Neural crest cell (in vitro differentiated cells): Measurements from ENCODE around the gene KIAA0825. TPM values are rescaled to one million over a fixed set of nuclear protein-coding genes. Genes with fewer than 3 reads are reported as not detected.

Source experiments
- DNase-seq: peaks from one replicate; pipeline ENCODE4 v3.0.0; 2021; ENCODE audit warnings: low read depth, mixed read lengths, low spot score
- H3K27ac Mint-ChIP-seq: one replicate; pipeline ENCODE4 v1.8.0; 2021; ENCODE audit warnings: mild to moderate bottlenecking, mixed read lengths; ENCODE audit not compliant: unreplicated experiment
- H3K27me3 Mint-ChIP-seq: 2 replicates; pipeline ENCODE4 v1.8.0; 2021; ENCODE audit warnings: low read depth, mild to moderate bottlenecking, mixed read lengths
- H3K36me3 Mint-ChIP-seq: 2 replicates; pipeline ENCODE4 v1.8.0; 2021; ENCODE audit warnings: low read depth, mild to moderate bottlenecking, mixed read lengths
- H3K4me1 Mint-ChIP-seq: 2 replicates; pipeline ENCODE4 v1.8.0; 2021; ENCODE audit warnings: mixed read lengths
- H3K4me3 Mint-ChIP-seq: one replicate; pipeline ENCODE4 v1.8.0; 2021; ENCODE audit warnings: mild to moderate bottlenecking, mixed read lengths
- H3K9me3 Mint-ChIP-seq: 2 replicates; pipeline ENCODE4 v1.8.0; 2021; ENCODE audit warnings: mixed read lengths
- total RNA-seq: library from RNA; stranded (reverse); gene quantifications from 2 replicates; pipeline ENCODE4 v1.2.1, GENCODE V29; 2021
- TF ChIP-seq, protein P1 (sequence below): fragments of 200-600 bp; sonication (generic); conservative IDR thresholded peaks from 2 replicates; pipeline ENCODE4 v1.5.0; 2021; ENCODE audit warnings: antibody characterized with exemption, mild to moderate bottlenecking

KIAA0825 gene
- total RNA-seq, 1 donor from 2014 or later: 3.5 TPM

DNA sequence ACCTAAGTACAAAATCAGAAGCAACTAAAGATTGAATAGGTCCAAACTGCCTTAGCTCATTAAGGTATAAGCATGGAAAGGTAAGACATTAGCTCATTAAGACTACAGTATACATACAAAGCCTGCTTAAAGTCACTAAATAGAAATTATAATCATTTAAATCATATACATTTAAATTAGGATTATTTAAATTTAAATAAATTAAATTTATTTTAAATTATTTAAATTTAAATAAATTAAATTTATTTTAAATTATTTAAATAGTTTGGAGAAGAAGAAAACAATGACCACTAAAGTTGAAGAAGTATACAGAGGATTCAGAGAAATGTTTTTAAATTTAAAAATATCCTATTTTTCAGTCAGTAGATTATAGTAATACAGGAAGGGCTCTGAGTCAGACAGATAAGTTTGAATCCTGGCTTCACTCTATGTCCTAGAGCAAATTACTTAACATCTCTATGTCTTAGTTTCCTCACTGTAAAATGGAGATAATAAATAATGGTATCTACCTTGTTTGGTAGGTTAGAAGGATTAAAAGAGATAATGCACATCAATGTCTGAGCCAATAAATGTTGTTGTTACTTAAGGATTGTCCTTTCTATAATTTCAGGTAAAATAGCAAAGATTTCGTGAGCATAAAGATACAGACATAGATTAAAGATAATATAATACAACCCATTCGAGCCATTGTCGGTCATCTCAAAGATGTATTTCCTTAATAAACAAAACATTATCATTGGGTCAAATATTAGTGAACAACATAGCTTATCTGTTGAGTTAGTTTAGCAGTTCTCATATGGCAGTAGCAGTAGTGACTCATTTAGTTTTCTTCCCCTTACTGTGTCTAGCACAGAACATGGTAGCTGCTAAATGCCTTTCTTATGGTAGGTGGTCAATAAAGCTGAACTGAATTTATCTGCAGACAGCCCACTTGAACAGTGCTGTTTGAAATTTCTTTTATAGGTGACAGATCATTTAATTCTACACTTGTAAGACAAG lies 100.6 kb downstream of the KIAA0825 start:
- TF ChIP-seq, protein P1, sequence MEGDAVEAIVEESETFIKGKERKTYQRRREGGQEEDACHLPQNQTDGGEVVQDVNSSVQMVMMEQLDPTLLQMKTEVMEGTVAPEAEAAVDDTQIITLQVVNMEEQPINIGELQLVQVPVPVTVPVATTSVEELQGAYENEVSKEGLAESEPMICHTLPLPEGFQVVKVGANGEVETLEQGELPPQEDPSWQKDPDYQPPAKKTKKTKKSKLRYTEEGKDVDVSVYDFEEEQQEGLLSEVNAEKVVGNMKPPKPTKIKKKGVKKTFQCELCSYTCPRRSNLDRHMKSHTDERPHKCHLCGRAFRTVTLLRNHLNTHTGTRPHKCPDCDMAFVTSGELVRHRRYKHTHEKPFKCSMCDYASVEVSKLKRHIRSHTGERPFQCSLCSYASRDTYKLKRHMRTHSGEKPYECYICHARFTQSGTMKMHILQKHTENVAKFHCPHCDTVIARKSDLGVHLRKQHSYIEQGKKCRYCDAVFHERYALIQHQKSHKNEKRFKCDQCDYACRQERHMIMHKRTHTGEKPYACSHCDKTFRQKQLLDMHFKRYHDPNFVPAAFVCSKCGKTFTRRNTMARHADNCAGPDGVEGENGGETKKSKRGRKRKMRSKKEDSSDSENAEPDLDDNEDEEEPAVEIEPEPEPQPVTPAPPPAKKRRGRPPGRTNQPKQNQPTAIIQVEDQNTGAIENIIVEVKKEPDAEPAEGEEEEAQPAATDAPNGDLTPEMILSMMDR: no peak
- H3K27me3 Mint-ChIP-seq: no peaks in the 10 kb centered on the region
- H3K27ac Mint-ChIP-seq: no peak overlapping the region
- no peak overlapping the region for H3K4me3 Mint-ChIP-seq
- H3K36me3 Mint-ChIP-seq: no peaks in the 10 kb centered on the region
- H3K4me1 Mint-ChIP-seq: no peaks in the 10 kb centered on the region
- DNase-seq: no peak
- peaks cover 5% of the 10 kb centered on the region for H3K9me3 Mint-ChIP-seq

DNA sequence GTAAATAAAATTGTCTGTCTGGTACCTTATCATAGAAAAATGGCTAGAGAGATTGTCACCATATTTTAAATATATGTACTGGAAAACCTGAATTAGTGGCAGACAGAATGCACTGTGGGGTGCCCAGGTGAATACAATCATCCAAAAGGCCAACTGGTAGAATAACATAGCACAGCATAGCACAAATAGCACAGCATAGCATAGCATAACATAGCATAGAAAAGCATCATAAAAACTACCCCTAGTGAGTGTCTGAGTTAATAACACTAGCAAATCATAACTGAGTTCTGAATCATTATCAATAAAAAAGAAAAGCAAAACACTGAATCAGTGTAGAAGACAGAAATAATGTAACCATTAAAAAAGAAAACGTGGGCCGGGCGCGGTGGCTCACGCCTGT lies 102.3 kb downstream of the KIAA0825 start:
- Mint-ChIP-seq H3K4me3 (no peak overlapping the region), H3K4me1 (no peaks in the 10 kb centered on the region), H3K9me3 (peaks cover 5% of the 10 kb centered on the region), H3K27ac (no peak overlapping the region), H3K36me3 (no peaks in the 10 kb centered on the region), H3K27me3 (no peaks in the 10 kb centered on the region)
- DNase-seq: no peak
- TF ChIP-seq, protein P1: no peak

DNA sequence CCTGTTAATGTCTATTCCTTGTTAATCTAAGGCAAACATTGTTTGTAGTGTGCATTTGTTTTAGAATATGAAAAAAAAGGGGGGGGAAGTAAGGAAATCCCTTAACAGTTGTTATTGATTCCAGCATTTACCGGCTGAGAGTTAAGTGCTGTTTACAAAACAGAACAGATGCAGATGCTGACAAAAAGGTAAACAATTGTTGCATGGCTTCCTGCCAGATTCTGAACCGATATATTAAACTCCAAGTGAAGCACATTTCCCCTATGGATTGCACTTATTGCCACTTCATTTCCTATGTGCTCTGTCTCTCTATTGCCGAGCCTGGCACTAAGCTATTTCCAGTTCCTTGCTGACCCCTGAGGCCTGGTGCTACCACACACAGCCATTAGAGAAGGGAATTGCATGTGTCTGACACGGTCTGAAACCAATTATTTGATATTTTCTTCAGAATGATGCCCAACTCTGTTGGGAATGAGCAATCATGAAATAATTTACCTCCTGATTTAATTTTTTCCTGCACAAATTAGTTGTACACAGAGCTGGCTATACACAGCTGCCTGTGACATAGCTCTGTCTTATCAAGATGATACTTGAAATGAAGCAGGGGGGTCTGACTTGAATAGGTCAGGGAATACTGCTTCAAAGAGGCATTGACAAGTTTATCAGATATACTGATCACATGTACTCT lies 109.8 kb downstream of the KIAA0825 start:
- TF ChIP-seq, protein P1: no peak
- Mint-ChIP-seq H3K36me3 (no peaks in the 10 kb centered on the region), H3K27me3 (no peaks in the 10 kb centered on the region), H3K4me3 (no peak overlapping the region), H3K4me1 (peaks cover 4% of the 10 kb centered on the region), H3K27ac (no peak overlapping the region), H3K9me3 (peaks cover 2% of the 10 kb centered on the region)
- no peak for DNase-seq

- no peak overlapping the region for H3K27ac Mint-ChIP-seq
- no peaks in the 10 kb centered on the region for H3K36me3 Mint-ChIP-seq
- H3K4me1 Mint-ChIP-seq: peaks cover 4% of the 10 kb centered on the region
- H3K27me3 Mint-ChIP-seq: no peaks in the 10 kb centered on the region
- no peak overlapping the region for H3K4me3 Mint-ChIP-seq
- no peaks in the 10 kb centered on the region for H3K9me3 Mint-ChIP-seq
- DNase-seq: no peak
- TF ChIP-seq, protein P1: no peak
Measured at GRCh38 chr5:94505327-94506068, 112.9 kb downstream of the KIAA0825 start.

DNA sequence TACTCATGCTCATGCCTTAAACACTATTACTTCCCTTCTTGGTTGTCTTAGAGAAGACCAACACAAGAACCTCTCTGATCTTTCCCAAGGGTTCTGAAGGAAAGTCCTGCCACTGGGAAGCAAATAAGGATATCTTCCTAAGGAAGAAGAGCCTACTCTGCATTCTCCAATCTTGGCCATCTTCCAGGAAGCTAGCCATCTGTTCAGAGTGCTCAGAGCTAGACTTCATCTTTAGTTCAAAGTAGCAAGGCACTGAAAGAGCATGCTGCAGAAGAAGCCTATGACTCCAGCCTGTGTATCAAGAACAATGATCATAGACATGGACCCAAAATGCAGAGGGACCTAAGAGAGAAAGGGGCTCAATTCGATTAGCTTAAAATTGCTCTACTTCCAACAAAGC lies 114.7 kb downstream of the KIAA0825 start:
- peaks cover under 1% of the 10 kb centered on the region for H3K4me1 Mint-ChIP-seq
- H3K27ac Mint-ChIP-seq: no peak overlapping the region
- no peaks in the 10 kb centered on the region for H3K36me3 Mint-ChIP-seq
- no peak overlapping the region for H3K4me3 Mint-ChIP-seq
- no peaks in the 10 kb centered on the region for H3K9me3 Mint-ChIP-seq
- no peak for DNase-seq
- H3K27me3 Mint-ChIP-seq: no peaks in the 10 kb centered on the region
- TF ChIP-seq, protein P1: no peak
